Astrocyte of the spinal cord (primary cell): Measurements from ENCODE around the gene CCDC185.
"Not testable (repeated sequence)": the region's sequence is repeated elsewhere in the genome, so short reads cannot be mapped to it uniquely, and the experiment has no call there.

Experiments used
- DNase-seq: peaks from one replicate; pipeline ENCODE4 v3.0.0; 2011; ENCODE audit warnings: low read depth, low spot score
- H3K4me3 ChIP-seq: 2 replicates; pipeline ENCODE4 v1.5.1; 2011; ENCODE audit warnings: low read depth, mild to moderate bottlenecking, low read length, moderate library complexity
- in situ Hi-C: cut with HindIII; loops from 2 replicates; pipeline ENCODE4 v1.10.0; 2017; ENCODE audit warnings: low sequenced_read_pairs
- TF ChIP-seq, protein P1 (sequence below): IDR thresholded peaks from 2 replicates; pipeline ENCODE4 v1.5.1; 2012; ENCODE audit warnings: low read depth, mild to moderate bottlenecking, low read length, inconsistent platforms

Gene CCDC185

DNA sequence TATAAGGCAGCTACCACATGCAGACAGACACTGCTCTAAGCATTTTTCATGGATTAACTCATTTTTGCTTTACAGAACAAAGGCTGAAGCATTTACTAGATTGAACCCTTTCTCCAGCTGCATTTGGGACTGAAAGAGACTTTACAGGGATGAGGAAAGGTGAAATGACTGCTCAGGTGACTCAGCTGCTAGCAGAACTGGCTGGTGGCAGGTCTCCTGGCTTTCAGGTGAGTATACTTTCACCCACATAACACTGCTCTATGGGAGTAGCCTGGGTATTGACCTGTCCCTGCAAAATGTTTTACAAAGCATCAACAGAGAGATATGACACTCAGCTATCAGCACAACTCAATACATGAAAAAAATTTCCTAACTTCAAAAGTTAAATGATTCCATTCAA is 2.6 kb upstream of the CCDC185 start:
- in situ Hi-C loops = no loop called here
- H3K4me3 ChIP-seq = no peak overlapping the region
- TF ChIP-seq, protein P1, sequence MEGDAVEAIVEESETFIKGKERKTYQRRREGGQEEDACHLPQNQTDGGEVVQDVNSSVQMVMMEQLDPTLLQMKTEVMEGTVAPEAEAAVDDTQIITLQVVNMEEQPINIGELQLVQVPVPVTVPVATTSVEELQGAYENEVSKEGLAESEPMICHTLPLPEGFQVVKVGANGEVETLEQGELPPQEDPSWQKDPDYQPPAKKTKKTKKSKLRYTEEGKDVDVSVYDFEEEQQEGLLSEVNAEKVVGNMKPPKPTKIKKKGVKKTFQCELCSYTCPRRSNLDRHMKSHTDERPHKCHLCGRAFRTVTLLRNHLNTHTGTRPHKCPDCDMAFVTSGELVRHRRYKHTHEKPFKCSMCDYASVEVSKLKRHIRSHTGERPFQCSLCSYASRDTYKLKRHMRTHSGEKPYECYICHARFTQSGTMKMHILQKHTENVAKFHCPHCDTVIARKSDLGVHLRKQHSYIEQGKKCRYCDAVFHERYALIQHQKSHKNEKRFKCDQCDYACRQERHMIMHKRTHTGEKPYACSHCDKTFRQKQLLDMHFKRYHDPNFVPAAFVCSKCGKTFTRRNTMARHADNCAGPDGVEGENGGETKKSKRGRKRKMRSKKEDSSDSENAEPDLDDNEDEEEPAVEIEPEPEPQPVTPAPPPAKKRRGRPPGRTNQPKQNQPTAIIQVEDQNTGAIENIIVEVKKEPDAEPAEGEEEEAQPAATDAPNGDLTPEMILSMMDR = no peak
- DNase-seq = no peak

DNA sequence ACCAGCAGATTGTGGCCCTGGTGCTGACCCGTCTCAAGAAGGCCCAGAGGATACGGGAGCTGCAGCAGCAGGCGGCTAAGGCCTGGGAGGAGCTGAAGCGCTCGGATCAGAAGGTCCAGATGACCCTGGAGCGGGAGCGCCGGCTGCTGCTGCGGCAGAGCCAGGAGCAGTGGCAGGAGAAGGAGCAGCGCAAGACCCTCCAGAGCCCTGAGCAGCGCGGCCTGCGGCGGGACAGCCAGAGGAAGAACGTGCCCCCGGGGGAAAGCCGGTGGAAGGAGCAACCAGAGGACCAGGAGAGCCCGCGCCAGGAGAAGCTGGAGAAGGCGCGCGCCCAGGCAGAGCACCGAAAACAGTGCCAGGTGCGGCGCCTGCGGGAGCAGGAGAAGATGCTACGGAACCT is 1.0 kb downstream of the CCDC185 start:
- TF ChIP-seq, protein P1 = no peak
- H3K4me3 ChIP-seq = no peak overlapping the region
- in situ Hi-C loops = no loop called here
- DNase-seq = no peak

DNA sequence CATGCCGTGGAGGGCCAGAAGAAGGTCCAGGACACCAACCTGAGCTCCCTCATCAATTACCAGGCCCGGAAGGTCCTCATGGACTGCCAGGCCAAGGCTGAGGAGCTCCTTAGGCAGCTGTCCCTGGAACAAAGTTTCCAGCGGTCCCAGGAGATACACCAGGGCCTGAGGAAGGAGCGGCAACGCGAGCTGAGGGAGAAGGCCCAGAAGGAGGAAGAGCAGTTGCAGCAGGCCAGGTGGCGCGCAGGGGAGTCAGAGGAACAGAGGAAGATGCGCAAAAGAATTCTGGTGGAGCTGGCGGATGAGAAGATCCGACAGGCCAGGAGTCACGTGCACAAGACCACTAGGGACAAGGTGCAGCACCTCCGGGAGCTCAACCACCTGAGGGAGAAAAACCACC is 1.5 kb downstream of the CCDC185 start:
- in situ Hi-C loops = no loop called here
- TF ChIP-seq, protein P1 = no peak

DNA sequence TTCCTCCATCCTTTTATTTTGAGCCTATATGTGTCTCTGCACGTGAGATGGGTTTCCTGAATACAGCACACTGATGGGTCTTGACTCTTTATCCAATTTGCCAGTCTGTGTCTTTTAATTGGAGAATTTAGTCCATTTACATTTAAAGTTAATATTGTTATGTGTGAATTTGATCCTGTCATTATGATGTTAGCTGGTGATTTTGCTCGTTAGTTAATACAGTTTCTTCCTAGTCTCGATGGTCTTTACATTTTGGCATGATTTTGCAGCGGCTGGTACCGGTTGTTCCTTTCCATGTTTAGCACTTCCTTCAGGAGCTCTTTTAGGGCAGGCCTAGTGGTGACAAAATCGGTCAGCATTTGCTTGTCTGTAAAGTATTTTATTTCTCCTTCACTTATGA is 6.2 kb downstream of the CCDC185 start:
- DNase-seq, H3K4me3 ChIP-seq, in situ Hi-C loops: not testable (repeated sequence)

More for the DNA sequence above, 1.5 kb downstream of the CCDC185 start:
- no peak for DNase-seq
- H3K4me3 ChIP-seq = no peak overlapping the region

DNA sequence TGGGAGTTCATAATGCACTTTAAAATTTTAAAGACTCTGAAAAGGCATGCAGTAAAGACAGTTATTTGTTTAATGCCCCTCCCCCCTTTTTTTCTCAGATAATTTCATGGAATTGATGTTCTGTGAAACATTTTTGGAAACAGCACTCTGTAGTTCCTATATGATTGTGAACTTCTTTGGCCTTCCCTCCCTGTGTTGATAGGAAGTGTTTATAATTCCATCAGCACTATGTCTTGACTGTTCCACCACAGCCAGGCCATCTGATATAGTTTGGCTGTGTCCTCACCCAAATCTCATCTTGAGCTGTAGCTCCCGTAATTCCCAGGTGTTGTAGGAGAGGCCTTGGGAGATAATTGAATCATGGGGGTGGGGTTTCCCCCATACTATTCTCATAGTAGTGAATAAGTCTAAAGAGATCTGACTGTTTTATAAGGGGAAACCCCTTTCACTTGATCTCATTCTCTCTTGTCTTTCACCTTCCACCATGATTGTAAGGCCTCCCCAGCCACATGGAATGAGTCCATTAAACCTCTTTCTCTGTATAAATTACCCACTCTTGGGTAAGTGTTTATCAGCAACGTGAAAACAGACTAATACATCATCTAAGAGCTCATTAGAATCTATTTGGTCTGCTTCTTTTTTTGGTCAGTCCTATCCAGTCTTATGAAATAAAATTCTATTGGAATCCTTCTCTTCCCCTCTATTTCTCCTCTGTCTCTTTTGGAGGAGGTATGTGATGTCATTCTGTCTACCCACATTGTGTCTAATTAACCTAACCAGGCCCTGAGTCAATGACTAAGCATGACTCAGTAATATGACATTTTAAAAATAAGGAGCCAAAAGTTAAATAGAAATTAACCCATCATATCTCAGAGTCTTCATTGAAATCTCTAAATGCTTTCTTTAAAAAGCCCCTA is 8.9 kb downstream of the CCDC185 start:
- peak; percentile 73 for DNase-seq
- no peak overlapping the region for H3K4me3 ChIP-seq
- in situ Hi-C loops = no loop called here
- TF ChIP-seq, protein P1 = no peak

DNA sequence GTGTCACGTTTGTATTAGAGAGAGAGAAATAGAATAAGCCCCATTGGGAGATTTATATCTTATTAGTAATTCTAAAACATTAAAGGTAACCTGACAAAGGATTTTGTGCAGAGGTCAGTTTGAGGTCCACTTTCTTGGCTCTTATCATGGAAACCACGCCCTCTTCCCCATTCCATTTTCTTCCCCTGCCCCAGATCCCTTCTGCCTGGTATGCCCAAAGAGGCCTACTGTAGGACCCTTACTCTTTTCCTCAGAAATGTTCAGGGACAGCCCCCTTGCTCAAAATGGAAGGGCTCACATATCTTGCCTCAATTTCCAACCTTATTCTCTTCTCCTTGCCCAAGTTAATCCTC is 9.6 kb downstream of the CCDC185 start:
- in situ Hi-C loops = no loop called here
- DNase-seq = no peak
- TF ChIP-seq, protein P1 = no peak
- H3K4me3 ChIP-seq = no peak overlapping the region

DNA sequence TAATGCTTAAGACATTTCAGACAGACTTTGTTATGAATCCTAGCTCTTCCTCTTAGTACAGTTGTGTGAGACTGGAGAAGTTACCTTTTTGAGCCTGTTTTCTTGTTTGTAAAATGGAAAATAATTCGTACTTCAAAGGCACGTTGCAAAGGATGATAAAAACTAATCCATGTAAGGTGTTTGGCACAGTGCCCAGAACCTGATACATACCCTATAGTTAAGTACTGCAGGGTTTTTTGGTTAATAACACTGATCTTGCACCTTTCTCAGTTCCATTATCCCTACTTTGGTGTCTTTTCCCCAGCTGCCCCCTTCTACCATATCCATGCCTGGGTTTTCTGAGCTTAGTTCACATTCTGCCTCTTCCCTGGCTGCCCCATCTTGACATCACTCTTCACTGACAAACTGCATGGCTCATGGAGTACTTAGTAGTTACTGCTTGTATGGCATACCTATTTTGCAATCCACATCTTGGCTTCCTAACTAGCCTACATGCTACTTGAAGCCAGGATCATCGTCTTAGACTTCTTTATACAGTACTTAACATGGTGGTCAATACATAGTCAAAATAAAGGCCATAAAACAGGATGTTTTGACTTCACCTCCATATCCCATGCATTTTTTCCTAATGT is 10.1 kb downstream of the CCDC185 start:
- in situ Hi-C loops = no loop called here
- TF ChIP-seq, protein P1 = no peak
- DNase-seq = peak; percentile 5

More for the DNA sequence above, 10.1 kb downstream of the CCDC185 start:
- no peak overlapping the region for H3K4me3 ChIP-seq
